ENCODE results near the gene TNFRSF1B. TPM values are rescaled to one million over a fixed set of nuclear protein-coding genes. Genes with fewer than 3 reads are reported as not detected.
A peak's percentile ranks its signal among the peaks of the same experiment; 100 is the strongest.

Gene TNFRSF1B
- total RNA-seq, 1 experiment from 2014 or later = 3.5 TPM

GRCh38 chr1:12144236-12144635, 22.6 kb upstream of the TNFRSF1B start:
- Mint-ChIP-seq H3K27me3 (ENCODE audit: insufficient read depth, unreplicated experiment) (no peaks in the 10 kb centered on the region), H3K36me3 (ENCODE audit: insufficient read depth, unreplicated experiment) (no peaks in the 10 kb centered on the region), H3K9me3 (ENCODE audit: unreplicated experiment) (no peaks in the 10 kb centered on the region), H3K4me3 (ENCODE audit: unreplicated experiment) (no peak overlapping the region), H3K4me1 (ENCODE audit: low read depth, unreplicated experiment) (peaks cover 22% of the 10 kb centered on the region), H3K27ac (ENCODE audit: unreplicated experiment) (peak overlapping the region; percentile 56)
- no peaks in the 10 kb centered on the region for H3K27me3 ChIP-seq (replicated peaks; ENCODE audit: control insufficient read depth, insufficient read depth, low read length)
- no peaks in the 10 kb centered on the region for H3K9me3 ChIP-seq
- intact Hi-C loops (cut with micrococcal nuclease; ENCODE audit: unreplicated experiment) = no loop called here
- no peaks in the 10 kb centered on the region; the same call in 1 of the 2 replicates for H3K36me3 ChIP-seq (ENCODE audit: control insufficient read depth, insufficient read depth, low read length)
- CTCF ChIA-PET = no interaction called here
- TF ChIP-seq CTCF (IDR thresholded peaks at IDR 0.05; ENCODE audit: insufficient read depth in 1 of 2, low read depth in 1 of 2, low read length in 1 of 2, severe bottlenecking in 1 of 2, unreplicated experiment in 1 of 2) = no peak
- peaks cover 60% of the 10 kb centered on the region for H3K4me1 ChIP-seq
- POLR2A ChIA-PET = no interaction called here
- peak; percentile 72 to 92 for DNase-seq
- H3K4me3 ChIP-seq (ENCODE audit: low read depth, low read length) = no peak overlapping the region
- no TSS peak for BruUV-seq (replicated peaks)

- H3K4me3 Mint-ChIP-seq (ENCODE audit: unreplicated experiment) = no peak overlapping the region
- peak overlapping the region; percentile 55 for H3K27ac Mint-ChIP-seq (ENCODE audit: unreplicated experiment)
Measured at GRCh38 chr1:12144969-12145368, 21.8 kb upstream of the TNFRSF1B start.

GRCh38 chr1:12145616-12146342, 21.0 kb upstream of the TNFRSF1B start:
- ChIA-PET POLR2A (no interaction called here), CTCF (no interaction called here)
- BruUV-seq (replicated peaks) = no TSS peak
- Histone ChIP-seq H3K4me3 (ENCODE audit: low read depth, low read length) (no peak overlapping the region), H3K27me3 (replicated peaks; ENCODE audit: control insufficient read depth, insufficient read depth, low read length) (no peaks in the 10 kb centered on the region), H3K4me1 (peaks cover 60% of the 10 kb centered on the region), H3K9me3 (0 out of 2 replicates have a peak, but pooled peaks cover 5% of the 10 kb centered on the region), H3K36me3 (ENCODE audit: control insufficient read depth, insufficient read depth, low read length) (no peaks in the 10 kb centered on the region; the same call in 1 of the 2 replicates)
- Mint-ChIP-seq H3K27ac (ENCODE audit: unreplicated experiment) (peak overlapping the region; percentile 82), H3K4me3 (ENCODE audit: unreplicated experiment) (no peak overlapping the region), H3K36me3 (ENCODE audit: insufficient read depth, unreplicated experiment) (no peaks in the 10 kb centered on the region), H3K9me3 (ENCODE audit: unreplicated experiment) (no peaks in the 10 kb centered on the region), H3K27me3 (ENCODE audit: insufficient read depth, unreplicated experiment) (no peaks in the 10 kb centered on the region), H3K4me1 (ENCODE audit: low read depth, unreplicated experiment) (peaks cover 22% of the 10 kb centered on the region)
- DNase-seq = no peak
- intact Hi-C loops (cut with micrococcal nuclease; ENCODE audit: unreplicated experiment) = no loop called here
- TF ChIP-seq CTCF (IDR thresholded peaks at IDR 0.05; ENCODE audit: insufficient read depth in 1 of 2, low read depth in 1 of 2, low read length in 1 of 2, severe bottlenecking in 1 of 2, unreplicated experiment in 1 of 2) = no peak

More at GRCh38 chr1:12144969-12145368, 21.8 kb upstream of the TNFRSF1B start:
- Mint-ChIP-seq H3K36me3 (ENCODE audit: insufficient read depth, unreplicated experiment) (no peaks in the 10 kb centered on the region), H3K9me3 (ENCODE audit: unreplicated experiment) (no peaks in the 10 kb centered on the region), H3K4me1 (ENCODE audit: low read depth, unreplicated experiment) (peaks cover 22% of the 10 kb centered on the region), H3K27me3 (ENCODE audit: insufficient read depth, unreplicated experiment) (no peaks in the 10 kb centered on the region)
- Histone ChIP-seq H3K9me3 (0 out of 2 replicates have a peak, but pooled peaks cover 5% of the 10 kb centered on the region), H3K36me3 (ENCODE audit: control insufficient read depth, insufficient read depth, low read length) (no peaks in the 10 kb centered on the region; the same call in 1 of the 2 replicates), H3K4me1 (peaks cover 60% of the 10 kb centered on the region), H3K4me3 (ENCODE audit: low read depth, low read length) (no peak overlapping the region), H3K27me3 (replicated peaks; ENCODE audit: control insufficient read depth, insufficient read depth, low read length) (no peaks in the 10 kb centered on the region)
- ChIA-PET CTCF (no interaction called here), POLR2A (no interaction called here)
- intact Hi-C loops (cut with micrococcal nuclease; ENCODE audit: unreplicated experiment) = no loop called here
- BruUV-seq (replicated peaks) = no TSS peak
- no peak for DNase-seq
- TF ChIP-seq CTCF (IDR thresholded peaks at IDR 0.05; ENCODE audit: insufficient read depth in 1 of 2, low read depth in 1 of 2, low read length in 1 of 2, severe bottlenecking in 1 of 2, unreplicated experiment in 1 of 2) = no peak

Measured in Caco-2 (cell line).